Panc1 (cell line): ENCODE results near the gene WNK3.
"Not testable (repeated sequence)": the region's sequence is repeated elsewhere in the genome, so short reads cannot be mapped to it uniquely, and the experiment has no call there.

Experiments
- POLR2AphosphoS5 ChIP-seq: IDR thresholded peaks from 2 replicates; pipeline ENCODE4 v1.6.1; 2012; ENCODE audit warnings: mild to moderate bottlenecking, low read depth, low read length, moderate library complexity
- TF ChIP-seq, protein P1 (sequence below): fragments of 450-650 bp; IDR thresholded peaks from 2 replicates; pipeline ENCODE4 v1.5.1; 2017; ENCODE audit warnings: mild to moderate bottlenecking

DNA sequence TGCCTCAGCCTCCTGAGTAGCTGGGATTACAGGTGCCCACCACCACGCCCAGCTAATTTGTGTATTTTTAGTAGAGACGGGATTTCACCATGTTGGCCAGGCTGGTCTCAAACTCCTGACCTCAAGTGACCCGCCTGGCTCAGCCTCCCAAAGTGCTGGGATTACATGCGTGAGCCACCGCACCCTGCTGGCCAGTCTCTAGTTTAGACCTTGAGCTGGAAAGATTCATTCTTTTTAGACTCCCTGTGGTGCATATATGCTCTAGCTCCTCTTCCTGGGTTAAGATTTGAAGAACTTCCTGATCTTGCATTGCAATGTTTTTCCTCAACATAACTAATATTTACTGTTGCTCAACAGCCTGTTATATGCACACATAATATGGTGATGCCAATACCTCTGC lies 26.8 kb upstream of the WNK3 start:
- TF ChIP-seq, protein P1, sequence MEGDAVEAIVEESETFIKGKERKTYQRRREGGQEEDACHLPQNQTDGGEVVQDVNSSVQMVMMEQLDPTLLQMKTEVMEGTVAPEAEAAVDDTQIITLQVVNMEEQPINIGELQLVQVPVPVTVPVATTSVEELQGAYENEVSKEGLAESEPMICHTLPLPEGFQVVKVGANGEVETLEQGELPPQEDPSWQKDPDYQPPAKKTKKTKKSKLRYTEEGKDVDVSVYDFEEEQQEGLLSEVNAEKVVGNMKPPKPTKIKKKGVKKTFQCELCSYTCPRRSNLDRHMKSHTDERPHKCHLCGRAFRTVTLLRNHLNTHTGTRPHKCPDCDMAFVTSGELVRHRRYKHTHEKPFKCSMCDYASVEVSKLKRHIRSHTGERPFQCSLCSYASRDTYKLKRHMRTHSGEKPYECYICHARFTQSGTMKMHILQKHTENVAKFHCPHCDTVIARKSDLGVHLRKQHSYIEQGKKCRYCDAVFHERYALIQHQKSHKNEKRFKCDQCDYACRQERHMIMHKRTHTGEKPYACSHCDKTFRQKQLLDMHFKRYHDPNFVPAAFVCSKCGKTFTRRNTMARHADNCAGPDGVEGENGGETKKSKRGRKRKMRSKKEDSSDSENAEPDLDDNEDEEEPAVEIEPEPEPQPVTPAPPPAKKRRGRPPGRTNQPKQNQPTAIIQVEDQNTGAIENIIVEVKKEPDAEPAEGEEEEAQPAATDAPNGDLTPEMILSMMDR, result not testable (repeated sequence)
- TF ChIP-seq POLR2AphosphoS5, result not testable (repeated sequence)
